ENCODE data around the gene OTUD3.

DNA sequence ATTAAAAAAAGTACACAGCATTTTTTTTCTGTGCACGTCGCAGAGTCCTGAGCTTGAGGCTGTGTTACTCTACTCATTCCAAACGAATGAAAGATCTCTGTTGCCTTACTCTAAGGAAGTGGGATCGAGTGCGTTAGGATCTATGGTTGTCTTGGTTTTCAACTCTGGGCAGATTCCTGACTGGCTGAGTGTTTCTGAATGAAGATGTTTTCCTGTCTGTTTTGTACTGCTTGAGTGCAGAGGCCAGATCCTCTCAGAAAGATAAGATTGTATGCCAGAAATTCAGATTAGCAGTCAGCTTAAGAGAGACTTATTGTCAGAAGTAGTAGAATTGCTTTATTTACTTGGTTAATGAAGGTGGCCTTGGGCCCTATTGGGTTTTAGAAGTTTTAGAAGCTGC, 27.2 kb downstream of the OTUD3 start:
- TF ChIP-seq, protein P1, sequence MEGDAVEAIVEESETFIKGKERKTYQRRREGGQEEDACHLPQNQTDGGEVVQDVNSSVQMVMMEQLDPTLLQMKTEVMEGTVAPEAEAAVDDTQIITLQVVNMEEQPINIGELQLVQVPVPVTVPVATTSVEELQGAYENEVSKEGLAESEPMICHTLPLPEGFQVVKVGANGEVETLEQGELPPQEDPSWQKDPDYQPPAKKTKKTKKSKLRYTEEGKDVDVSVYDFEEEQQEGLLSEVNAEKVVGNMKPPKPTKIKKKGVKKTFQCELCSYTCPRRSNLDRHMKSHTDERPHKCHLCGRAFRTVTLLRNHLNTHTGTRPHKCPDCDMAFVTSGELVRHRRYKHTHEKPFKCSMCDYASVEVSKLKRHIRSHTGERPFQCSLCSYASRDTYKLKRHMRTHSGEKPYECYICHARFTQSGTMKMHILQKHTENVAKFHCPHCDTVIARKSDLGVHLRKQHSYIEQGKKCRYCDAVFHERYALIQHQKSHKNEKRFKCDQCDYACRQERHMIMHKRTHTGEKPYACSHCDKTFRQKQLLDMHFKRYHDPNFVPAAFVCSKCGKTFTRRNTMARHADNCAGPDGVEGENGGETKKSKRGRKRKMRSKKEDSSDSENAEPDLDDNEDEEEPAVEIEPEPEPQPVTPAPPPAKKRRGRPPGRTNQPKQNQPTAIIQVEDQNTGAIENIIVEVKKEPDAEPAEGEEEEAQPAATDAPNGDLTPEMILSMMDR (IDR thresholded peaks at IDR 0.05) = no peak
- no peak for TF ChIP-seq POLR2A (IDR thresholded peaks at IDR 0.05)

Data from suprapubic skin (tissue), 3 donors.